Measurements from ENCODE around the gene FOXP1. TPM values are rescaled to one million over a fixed set of nuclear protein-coding genes. Genes with fewer than 3 reads are reported as not detected.
"Not testable (repeated sequence)": the region's sequence is repeated elsewhere in the genome, so short reads cannot be mapped to it uniquely, and the experiment has no call there.

FOXP1 gene
- total and polyA plus RNA-seq, 2 donors, result 26.1 to 42.3 TPM

- DNase-seq (ENCODE audit: low read depth in 6 of 9, low spot score in 9 of 9), result no peak
- H3K27ac ChIP-seq (ENCODE audit: low read depth in 1 of 2, low read length in 1 of 2), result no peak overlapping the region
- WGBS, result 89% methylated on average over 7 of the region's 7 CpGs
- no peaks in the 10 kb centered on the region for H3K4me1 ChIP-seq (ENCODE audit: control insufficient read depth in 2 of 2, insufficient read depth in 2 of 2, low read length in 2 of 2)
- no peaks in the 10 kb centered on the region for H3K27me3 ChIP-seq (ENCODE audit: control insufficient read depth in 2 of 2, insufficient read depth in 1 of 2, low read length in 1 of 2)
- peaks cover 0 to 5% of the 10 kb centered on the region in 2 donors for H3K9me3 ChIP-seq (ENCODE audit: control insufficient read depth in 2 of 2, insufficient read depth in 1 of 2, low read length in 1 of 2)
- H3K4me3 ChIP-seq (ENCODE audit: low read length in 2 of 2), result no peak overlapping the region
- H3K36me3 ChIP-seq (ENCODE audit: control insufficient read depth in 2 of 2, insufficient read depth in 2 of 2, low read length in 1 of 2), result peaks cover 0 to 3% of the 10 kb centered on the region in 2 donors
Measured at GRCh38 chr3:71536376-71536965, 47.1 kb downstream of the FOXP1 start.

- no peak overlapping the region for H3K27ac ChIP-seq (ENCODE audit: low read depth in 1 of 2, low read length in 1 of 2)
- no peak overlapping the region for H3K4me3 ChIP-seq (ENCODE audit: low read length in 2 of 2)
- H3K36me3 ChIP-seq (ENCODE audit: control insufficient read depth in 2 of 2, insufficient read depth in 2 of 2, low read length in 1 of 2), result peaks cover 0 to 3% of the 10 kb centered on the region in 2 donors
- 98% methylated on average over 4 of the region's 4 CpGs for WGBS
- no peak for DNase-seq (ENCODE audit: low read depth in 6 of 9, low spot score in 9 of 9)
- H3K9me3 ChIP-seq (ENCODE audit: control insufficient read depth in 2 of 2, insufficient read depth in 1 of 2, low read length in 1 of 2), result peaks cover 0 to 5% of the 10 kb centered on the region in 2 donors
- H3K27me3 ChIP-seq (ENCODE audit: control insufficient read depth in 2 of 2, insufficient read depth in 1 of 2, low read length in 1 of 2), result no peaks in the 10 kb centered on the region
- H3K4me1 ChIP-seq (ENCODE audit: control insufficient read depth in 2 of 2, insufficient read depth in 2 of 2, low read length in 2 of 2), result no peaks in the 10 kb centered on the region
Measured at GRCh38 chr3:71533588-71533987, 49.9 kb downstream of the FOXP1 start.

GRCh38 chr3:71532639-71533395 is 50.7 kb downstream of the FOXP1 start:
- no peak overlapping the region for H3K4me3 ChIP-seq (ENCODE audit: low read length in 2 of 2)
- no peaks in the 10 kb centered on the region for H3K4me1 ChIP-seq (ENCODE audit: control insufficient read depth in 2 of 2, insufficient read depth in 2 of 2, low read length in 2 of 2)
- no peak overlapping the region for H3K27ac ChIP-seq (ENCODE audit: low read depth in 1 of 2, low read length in 1 of 2)
- no peaks in the 10 kb centered on the region for H3K27me3 ChIP-seq (ENCODE audit: control insufficient read depth in 2 of 2, insufficient read depth in 1 of 2, low read length in 1 of 2)
- 92% methylated on average over 6 of the region's 6 CpGs for WGBS
- H3K36me3 ChIP-seq (ENCODE audit: control insufficient read depth in 2 of 2, insufficient read depth in 2 of 2, low read length in 1 of 2), result peaks cover 0 to 3% of the 10 kb centered on the region in 2 donors
- H3K9me3 ChIP-seq (ENCODE audit: control insufficient read depth in 2 of 2, insufficient read depth in 1 of 2, low read length in 1 of 2), result peaks cover 0 to 5% of the 10 kb centered on the region in 2 donors
- DNase-seq (ENCODE audit: low read depth in 6 of 9, low spot score in 9 of 9), result no peak

GRCh38 chr3:71530903-71531530 is 52.5 kb downstream of the FOXP1 start:
- H3K36me3 ChIP-seq (ENCODE audit: control insufficient read depth in 2 of 2, insufficient read depth in 2 of 2, low read length in 1 of 2), result peaks cover 0 to 3% of the 10 kb centered on the region in 2 donors
- H3K27me3 ChIP-seq (ENCODE audit: control insufficient read depth in 2 of 2, insufficient read depth in 1 of 2, low read length in 1 of 2), result no peaks in the 10 kb centered on the region
- 97% methylated on average over 9 of the region's 9 CpGs for WGBS
- peak overlapping the region in 1 of 2 donors; percentile 8 for H3K27ac ChIP-seq (ENCODE audit: low read depth in 1 of 2, low read length in 1 of 2)
- H3K4me3 ChIP-seq (ENCODE audit: low read length in 2 of 2), result no peak overlapping the region
- no peak for DNase-seq (ENCODE audit: low read depth in 6 of 9, low spot score in 9 of 9)
- H3K9me3 ChIP-seq (ENCODE audit: control insufficient read depth in 2 of 2, insufficient read depth in 1 of 2, low read length in 1 of 2), result no peaks in the 10 kb centered on the region
- H3K4me1 ChIP-seq (ENCODE audit: control insufficient read depth in 2 of 2, insufficient read depth in 2 of 2, low read length in 2 of 2), result no peaks in the 10 kb centered on the region

GRCh38 chr3:71528816-71529215 is 54.7 kb downstream of the FOXP1 start:
- H3K4me3 ChIP-seq (ENCODE audit: low read length in 2 of 2), result no peak overlapping the region
- 88% methylated on average over 2 of the region's 2 CpGs for WGBS
- H3K9me3 ChIP-seq (ENCODE audit: control insufficient read depth in 2 of 2, insufficient read depth in 1 of 2, low read length in 1 of 2), result no peaks in the 10 kb centered on the region
- H3K36me3 ChIP-seq (ENCODE audit: control insufficient read depth in 2 of 2, insufficient read depth in 2 of 2, low read length in 1 of 2), result peaks cover 0 to 3% of the 10 kb centered on the region in 2 donors
- H3K4me1 ChIP-seq (ENCODE audit: control insufficient read depth in 2 of 2, insufficient read depth in 2 of 2, low read length in 2 of 2), result no peaks in the 10 kb centered on the region
- DNase-seq (ENCODE audit: low read depth in 6 of 9, low spot score in 9 of 9), result no peak
- H3K27ac ChIP-seq (ENCODE audit: low read depth in 1 of 2, low read length in 1 of 2), result no peak overlapping the region
- H3K27me3 ChIP-seq (ENCODE audit: control insufficient read depth in 2 of 2, insufficient read depth in 1 of 2, low read length in 1 of 2), result no peaks in the 10 kb centered on the region

GRCh38 chr3:71526448-71526847 is 57.1 kb downstream of the FOXP1 start:
- H3K4me1 ChIP-seq (ENCODE audit: control insufficient read depth in 2 of 2, insufficient read depth in 2 of 2, low read length in 2 of 2); H3K27ac ChIP-seq (ENCODE audit: low read depth in 1 of 2, low read length in 1 of 2); H3K27me3 ChIP-seq (ENCODE audit: control insufficient read depth in 2 of 2, insufficient read depth in 1 of 2, low read length in 1 of 2); H3K36me3 ChIP-seq (ENCODE audit: control insufficient read depth in 2 of 2, insufficient read depth in 2 of 2, low read length in 1 of 2); H3K4me3 ChIP-seq (ENCODE audit: low read length in 2 of 2); H3K9me3 ChIP-seq (ENCODE audit: control insufficient read depth in 2 of 2, insufficient read depth in 1 of 2, low read length in 1 of 2); DNase-seq (ENCODE audit: low read depth in 6 of 9, low spot score in 9 of 9): not testable (repeated sequence)
- WGBS, result 98% methylated on average over 9 of the region's 9 CpGs

GRCh38 chr3:71525391-71525790 is 58.1 kb downstream of the FOXP1 start:
- Histone ChIP-seq H3K36me3 (ENCODE audit: control insufficient read depth in 2 of 2, insufficient read depth in 2 of 2, low read length in 1 of 2) (peaks cover 0 to 9% of the 10 kb centered on the region in 2 donors), H3K27ac (ENCODE audit: low read depth in 1 of 2, low read length in 1 of 2) (no peak overlapping the region), H3K4me1 (ENCODE audit: control insufficient read depth in 2 of 2, insufficient read depth in 2 of 2, low read length in 2 of 2) (no peaks in the 10 kb centered on the region), H3K9me3 (ENCODE audit: control insufficient read depth in 2 of 2, insufficient read depth in 1 of 2, low read length in 1 of 2) (no peaks in the 10 kb centered on the region), H3K27me3 (ENCODE audit: control insufficient read depth in 2 of 2, insufficient read depth in 1 of 2, low read length in 1 of 2) (no peaks in the 10 kb centered on the region), H3K4me3 (ENCODE audit: low read length in 2 of 2) (no peak overlapping the region)
- no peak for DNase-seq (ENCODE audit: low read depth in 6 of 9, low spot score in 9 of 9)
- 77% methylated on average over 3 of the region's 3 CpGs for WGBS

- DNase-seq (ENCODE audit: low read depth in 6 of 9, low spot score in 9 of 9), result no peak
- Histone ChIP-seq H3K4me1 (ENCODE audit: control insufficient read depth in 2 of 2, insufficient read depth in 2 of 2, low read length in 2 of 2) (no peaks in the 10 kb centered on the region), H3K36me3 (ENCODE audit: control insufficient read depth in 2 of 2, insufficient read depth in 2 of 2, low read length in 1 of 2) (peaks cover 0 to 9% of the 10 kb centered on the region in 2 donors), H3K9me3 (ENCODE audit: control insufficient read depth in 2 of 2, insufficient read depth in 1 of 2, low read length in 1 of 2) (no peaks in the 10 kb centered on the region), H3K27me3 (ENCODE audit: control insufficient read depth in 2 of 2, insufficient read depth in 1 of 2, low read length in 1 of 2) (no peaks in the 10 kb centered on the region), H3K27ac (ENCODE audit: low read depth in 1 of 2, low read length in 1 of 2) (no peak overlapping the region), H3K4me3 (ENCODE audit: low read length in 2 of 2) (no peak overlapping the region)
- WGBS, result 89% methylated on average over 7 of the region's 7 CpGs
Measured at GRCh38 chr3:71524672-71525071, 58.9 kb downstream of the FOXP1 start.

GRCh38 chr3:71523628-71524027 is 59.9 kb downstream of the FOXP1 start:
- Histone ChIP-seq H3K27me3 (ENCODE audit: control insufficient read depth in 2 of 2, insufficient read depth in 1 of 2, low read length in 1 of 2) (no peaks in the 10 kb centered on the region), H3K9me3 (ENCODE audit: control insufficient read depth in 2 of 2, insufficient read depth in 1 of 2, low read length in 1 of 2) (no peaks in the 10 kb centered on the region), H3K36me3 (ENCODE audit: control insufficient read depth in 2 of 2, insufficient read depth in 2 of 2, low read length in 1 of 2) (peaks cover 0 to 9% of the 10 kb centered on the region in 2 donors), H3K4me3 (ENCODE audit: low read length in 2 of 2) (no peak overlapping the region), H3K4me1 (ENCODE audit: control insufficient read depth in 2 of 2, insufficient read depth in 2 of 2, low read length in 2 of 2) (no peaks in the 10 kb centered on the region), H3K27ac (ENCODE audit: low read depth in 1 of 2, low read length in 1 of 2) (no peak overlapping the region)
- no peak for DNase-seq (ENCODE audit: low read depth in 6 of 9, low spot score in 9 of 9)
- 98% methylated on average over 4 of the region's 4 CpGs for WGBS
